GM10266 (cell line): ENCODE data around the gene CES1.
"Not testable (repeated sequence)": the region's sequence is repeated elsewhere in the genome, so short reads cannot be mapped to it uniquely, and the experiment has no call there.

Source experiments
- DNase-seq: peaks from one replicate; pipeline ENCODE4 v3.0.0; 2012; ENCODE audit errors: extremely low spot score
- TF ChIP-seq, protein P1 (sequence below): IDR thresholded peaks from 2 replicates; pipeline ENCODE4 v1.5.1; 2012; ENCODE audit warnings: mild to moderate bottlenecking, low read depth; ENCODE audit not compliant: control insufficient read depth, insufficient read depth; ENCODE audit errors: missing control alignments

The CES1 gene

DNA sequence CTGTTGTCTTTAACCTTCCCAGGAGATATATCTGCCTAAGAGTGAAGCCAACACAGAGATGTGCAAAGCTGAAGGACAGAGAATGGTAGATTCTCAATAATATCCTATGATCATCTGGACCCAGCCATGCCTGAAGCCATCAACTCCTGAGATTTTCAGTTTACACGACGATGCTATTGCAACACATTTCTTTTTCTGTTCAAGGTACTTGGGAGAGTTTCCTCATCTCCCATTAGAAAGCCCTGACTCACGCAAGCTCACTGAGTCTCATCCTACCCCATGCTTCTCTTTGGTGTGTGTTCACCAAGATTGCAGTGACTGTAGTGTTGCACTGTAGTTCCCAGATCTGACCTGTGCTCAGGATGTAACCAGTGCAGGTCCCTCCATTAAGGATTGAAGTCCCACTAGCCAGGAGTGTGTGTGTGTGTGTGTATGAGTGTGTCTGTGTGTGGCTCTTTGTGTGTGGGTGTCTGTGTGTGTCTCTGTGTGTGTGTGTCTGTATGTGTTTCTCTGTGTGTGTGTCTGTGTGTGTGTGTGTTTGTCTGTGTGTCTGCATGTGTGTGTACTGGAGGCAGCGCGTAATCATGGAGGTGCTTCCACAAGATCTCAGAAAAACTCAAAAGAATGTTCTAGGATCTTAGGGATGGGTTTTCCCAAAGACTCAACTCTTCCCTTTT, 15.5 kb downstream of the CES1 start:
- no peak for DNase-seq
- TF ChIP-seq, protein P1, sequence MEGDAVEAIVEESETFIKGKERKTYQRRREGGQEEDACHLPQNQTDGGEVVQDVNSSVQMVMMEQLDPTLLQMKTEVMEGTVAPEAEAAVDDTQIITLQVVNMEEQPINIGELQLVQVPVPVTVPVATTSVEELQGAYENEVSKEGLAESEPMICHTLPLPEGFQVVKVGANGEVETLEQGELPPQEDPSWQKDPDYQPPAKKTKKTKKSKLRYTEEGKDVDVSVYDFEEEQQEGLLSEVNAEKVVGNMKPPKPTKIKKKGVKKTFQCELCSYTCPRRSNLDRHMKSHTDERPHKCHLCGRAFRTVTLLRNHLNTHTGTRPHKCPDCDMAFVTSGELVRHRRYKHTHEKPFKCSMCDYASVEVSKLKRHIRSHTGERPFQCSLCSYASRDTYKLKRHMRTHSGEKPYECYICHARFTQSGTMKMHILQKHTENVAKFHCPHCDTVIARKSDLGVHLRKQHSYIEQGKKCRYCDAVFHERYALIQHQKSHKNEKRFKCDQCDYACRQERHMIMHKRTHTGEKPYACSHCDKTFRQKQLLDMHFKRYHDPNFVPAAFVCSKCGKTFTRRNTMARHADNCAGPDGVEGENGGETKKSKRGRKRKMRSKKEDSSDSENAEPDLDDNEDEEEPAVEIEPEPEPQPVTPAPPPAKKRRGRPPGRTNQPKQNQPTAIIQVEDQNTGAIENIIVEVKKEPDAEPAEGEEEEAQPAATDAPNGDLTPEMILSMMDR: no peak

DNA sequence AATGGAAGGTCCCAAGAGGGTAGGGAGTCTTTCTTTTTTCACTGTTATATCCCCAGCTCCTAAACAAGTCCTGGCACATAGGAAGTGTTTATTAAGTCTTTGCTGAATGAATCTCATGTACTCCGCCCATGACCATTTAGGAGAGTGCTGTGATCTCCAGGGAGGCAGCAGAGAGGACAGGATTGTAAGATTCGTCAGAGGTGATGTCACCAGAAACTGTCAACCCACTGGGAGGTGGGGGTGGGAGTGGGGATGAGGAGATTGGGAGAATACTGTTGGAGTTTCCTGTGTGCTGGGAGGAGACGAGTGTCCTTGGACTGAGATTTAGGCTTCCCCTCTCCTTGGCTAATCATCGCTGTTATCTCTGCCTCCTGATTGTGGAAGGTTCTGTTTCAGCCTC, 16.7 kb downstream of the CES1 start:
- DNase-seq: not testable (repeated sequence)

DNA sequence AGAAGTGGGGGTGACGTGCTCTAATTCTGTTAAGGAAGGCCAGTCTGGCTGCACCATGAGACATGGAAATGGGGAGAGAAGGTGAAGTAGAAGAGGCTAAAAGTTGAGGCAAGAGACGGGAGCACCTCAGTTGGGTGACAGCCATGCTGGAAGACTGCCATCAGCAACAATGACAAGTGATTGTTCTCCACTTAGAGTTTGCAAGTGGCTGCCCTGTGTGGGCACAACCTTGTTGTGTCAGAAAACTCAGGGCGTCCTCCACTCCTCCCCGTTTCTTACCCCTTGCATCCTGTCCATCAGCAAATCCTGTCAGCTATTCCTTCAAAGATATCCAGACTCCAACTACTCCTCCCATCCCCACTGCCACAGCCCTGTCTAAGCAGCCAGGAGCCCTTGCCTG, 17.6 kb downstream of the CES1 start:
- TF ChIP-seq, protein P1: no peak
- no peak for DNase-seq

DNA sequence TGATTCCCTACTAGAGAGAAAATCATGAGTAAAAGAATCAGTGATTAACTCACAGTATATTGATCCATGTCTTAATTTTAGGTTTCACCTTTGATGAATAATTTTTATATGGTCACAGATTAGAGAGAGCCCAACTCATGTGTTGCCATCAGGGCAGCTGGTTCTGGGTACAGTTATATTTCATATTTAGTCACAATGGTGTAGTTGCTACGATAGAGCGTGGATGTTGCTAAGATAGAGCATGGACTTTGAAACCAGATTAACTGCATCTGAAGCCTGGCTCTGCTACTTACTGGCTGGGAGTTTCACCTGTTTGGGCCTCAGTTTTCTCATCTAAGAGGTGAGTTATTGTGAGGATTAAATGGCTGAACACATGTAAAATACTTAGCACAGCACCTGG, 18.7 kb downstream of the CES1 start:
- DNase-seq: not testable (repeated sequence)

DNA sequence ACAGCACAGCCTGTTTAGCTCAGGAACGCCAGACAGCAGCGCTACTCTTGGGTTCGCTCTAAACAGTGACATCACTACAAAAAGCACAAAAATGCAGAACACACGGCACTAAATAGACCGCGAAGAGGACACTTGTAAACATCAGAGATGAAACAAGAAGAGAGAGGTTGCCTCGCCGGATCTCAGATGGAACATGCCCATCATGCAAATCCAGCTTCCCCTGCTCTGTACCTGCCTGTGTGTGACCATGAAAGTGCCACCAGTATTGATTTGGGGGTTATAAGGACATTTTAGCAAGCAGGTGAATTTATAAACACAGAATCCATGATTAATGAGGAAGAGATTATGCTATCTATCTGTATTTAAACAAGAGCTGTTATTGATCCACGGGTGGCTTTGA, 19.2 kb downstream of the CES1 start:
- DNase-seq: not testable (repeated sequence)

DNA sequence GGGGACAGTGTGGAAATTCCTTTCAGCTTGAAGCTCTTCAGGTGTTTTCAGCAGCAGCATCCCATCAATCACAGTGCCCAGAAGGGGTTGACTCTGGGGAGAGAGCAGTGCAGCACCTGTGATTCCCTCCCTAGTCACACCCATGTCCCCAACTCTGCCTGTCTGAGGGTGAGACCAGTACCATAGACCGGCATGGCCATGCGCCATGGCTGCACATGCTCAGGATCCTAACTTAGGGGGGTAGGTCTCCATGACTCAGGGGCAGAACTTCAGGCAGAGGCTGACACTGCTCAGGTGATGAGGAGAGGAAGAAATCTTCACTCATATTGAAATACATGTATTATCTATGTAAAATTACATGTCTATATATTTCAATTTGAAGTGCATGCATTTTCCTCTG, 19.9 kb downstream of the CES1 start:
- TF ChIP-seq, protein P1: no peak
- DNase-seq: no peak

DNA sequence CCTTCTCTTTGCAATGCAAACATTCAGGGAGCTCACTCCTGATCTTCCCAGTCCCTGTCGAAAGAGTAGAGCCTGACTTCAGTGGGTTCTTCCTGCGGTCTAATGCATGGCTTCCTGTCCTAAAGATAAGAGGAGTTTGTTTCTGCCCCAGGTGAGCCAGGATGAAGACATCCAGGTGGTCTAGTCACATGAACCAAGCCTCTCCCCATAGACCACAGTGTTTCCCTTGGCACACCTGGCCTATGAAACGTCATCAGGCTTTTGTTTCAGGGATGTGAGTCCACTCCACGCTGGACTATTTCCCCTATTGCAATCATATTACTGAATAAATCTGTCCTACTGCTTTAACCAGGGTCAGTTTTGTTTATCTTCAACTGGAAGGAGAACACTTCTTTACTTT, 21.1 kb downstream of the CES1 start:
- DNase-seq: no peak
- TF ChIP-seq, protein P1: no peak

DNA sequence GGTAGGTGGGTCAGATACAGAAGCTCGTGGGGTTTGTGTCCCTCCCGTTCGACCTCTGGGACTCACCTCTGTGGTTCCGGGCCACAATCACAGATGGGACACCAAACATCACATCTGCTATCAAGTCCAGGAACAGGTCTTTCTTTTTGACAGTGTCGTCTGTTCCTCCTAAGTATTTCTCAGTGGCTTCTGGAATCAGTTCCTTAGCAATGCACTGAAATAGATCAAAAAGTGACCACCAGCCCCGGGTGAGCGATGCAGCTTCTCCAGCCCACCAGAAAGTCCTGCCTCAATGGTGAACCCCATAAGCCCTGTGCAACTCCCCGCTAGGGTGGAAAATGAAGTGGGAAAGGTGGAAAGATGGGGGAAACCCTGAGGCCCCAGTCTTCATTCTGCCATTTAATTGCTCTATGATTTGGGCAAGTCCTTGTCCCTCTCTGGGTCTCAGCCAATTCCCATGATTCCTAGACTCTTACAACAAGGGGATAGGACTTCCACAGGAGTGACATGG, 22.4 kb downstream of the CES1 start:
- TF ChIP-seq, protein P1: no peak
- DNase-seq: no peak

DNA sequence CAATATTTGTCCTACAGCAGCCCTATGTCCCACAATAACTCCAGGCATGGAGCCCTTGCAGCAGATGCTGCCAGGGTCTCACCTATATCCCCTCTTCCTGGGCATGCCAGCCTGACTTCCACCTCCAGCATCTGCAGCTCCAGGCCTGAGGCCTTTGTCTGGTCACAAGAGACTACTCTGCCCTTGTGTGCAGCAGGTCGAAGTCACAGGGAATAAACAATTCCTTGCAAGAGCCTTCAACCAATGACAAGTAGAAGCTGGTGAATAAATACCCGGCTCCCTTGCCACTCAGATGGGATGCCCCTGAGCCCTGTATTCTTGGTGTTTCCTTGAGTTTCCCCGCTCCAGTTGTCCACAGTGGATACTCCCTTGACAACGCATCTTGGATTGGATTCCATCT, 23.0 kb downstream of the CES1 start:
- TF ChIP-seq, protein P1: no peak
- no peak for DNase-seq
